ENCODE data around the gene SERINC5. TPM values are rescaled to one million over a fixed set of nuclear protein-coding genes. Genes with fewer than 3 reads are reported as not detected.
A peak's percentile ranks its signal among the peaks of the same experiment; 100 is the strongest.
"Not testable (repeated sequence)": the region's sequence is repeated elsewhere in the genome, so short reads cannot be mapped to it uniquely, and the experiment has no call there.

SERINC5 gene
- total RNA-seq, 2 donors from 2014 or later = 134 to 183 TPM

GRCh38 chr5:80156156-80156555, 99.7 kb downstream of the SERINC5 start:
- H3K9ac ChIP-seq (ENCODE audit: extremely low read depth, low read length, poor library complexity, severe bottlenecking) = no peak overlapping the region
- Mint-ChIP-seq H3K9me3 (no peaks in the 10 kb centered on the region), H3K4me1 (peaks cover 37% of the 10 kb centered on the region), H3K36me3 (ENCODE audit: low read depth) (peaks cover 78% of the 10 kb centered on the region), H3K4me3 (no peak overlapping the region), H3K27me3 (ENCODE audit: insufficient read depth) (no peaks in the 10 kb centered on the region), H3K27ac (no peak overlapping the region)
- DNase-seq = no peak
- H3K4me3 ChIP-seq (ENCODE audit: low read length) = no peak overlapping the region
- H3K4me1 ChIP-seq (ENCODE audit: control insufficient read depth, insufficient read depth, low read length) = peaks cover 3% of the 10 kb centered on the region
- peak overlapping the region; percentile 40 for H3K27ac ChIP-seq (ENCODE audit: low read depth, low read length)
- no peaks in the 10 kb centered on the region for H3K27me3 ChIP-seq (ENCODE audit: control insufficient read depth, insufficient read depth, low read length, poor library complexity, severe bottlenecking)
- TF ChIP-seq CTCF (conservative IDR thresholded peaks at IDR 0.05) = no peak
- peaks cover 96% of the 10 kb centered on the region for H3K36me3 ChIP-seq (ENCODE audit: control insufficient read depth, insufficient read depth, low read length)
- H3K9me3 ChIP-seq (ENCODE audit: control insufficient read depth, low read length) = no peaks in the 10 kb centered on the region
- WGBS, 2 experiments (ENCODE audit: insufficient coverage in 1 of 2, insufficient read length in 1 of 2) = 66 to 79% methylated on average over 3 to 5 of the region's 5 CpGs

- WGBS, 2 experiments (ENCODE audit: insufficient coverage in 1 of 2, insufficient read length in 1 of 2) = 98 to 100% methylated on average over 3 to 4 of the region's 4 CpGs
- Mint-ChIP-seq H3K27ac (peak overlapping the region; percentile 38), H3K27me3 (ENCODE audit: insufficient read depth) (no peaks in the 10 kb centered on the region), H3K4me1 (peaks cover 38% of the 10 kb centered on the region), H3K4me3 (no peak overlapping the region), H3K9me3 (no peaks in the 10 kb centered on the region), H3K36me3 (ENCODE audit: low read depth) (peaks cover 79% of the 10 kb centered on the region)
- Histone ChIP-seq H3K4me3 (ENCODE audit: low read length) (no peak overlapping the region), H3K9ac (ENCODE audit: extremely low read depth, low read length, poor library complexity, severe bottlenecking) (no peak overlapping the region), H3K27me3 (ENCODE audit: control insufficient read depth, insufficient read depth, low read length, poor library complexity, severe bottlenecking) (no peaks in the 10 kb centered on the region), H3K36me3 (ENCODE audit: control insufficient read depth, insufficient read depth, low read length) (peaks cover 96% of the 10 kb centered on the region), H3K9me3 (ENCODE audit: control insufficient read depth, low read length) (no peaks in the 10 kb centered on the region), H3K27ac (ENCODE audit: low read depth, low read length) (no peak overlapping the region), H3K4me1 (ENCODE audit: control insufficient read depth, insufficient read depth, low read length) (peaks cover 3% of the 10 kb centered on the region)
- TF ChIP-seq CTCF (conservative IDR thresholded peaks at IDR 0.05) = no peak
- DNase-seq = no peak
Observed at GRCh38 chr5:80154749-80155148, 101.1 kb downstream of the SERINC5 start.

- H3K27me3 ChIP-seq (ENCODE audit: control insufficient read depth, insufficient read depth, low read length, poor library complexity, severe bottlenecking); H3K27ac ChIP-seq (ENCODE audit: low read depth, low read length); H3K9me3 ChIP-seq (ENCODE audit: control insufficient read depth, low read length); H3K4me3 ChIP-seq (ENCODE audit: low read length); DNase-seq; H3K4me3 Mint-ChIP-seq; H3K9ac ChIP-seq (ENCODE audit: extremely low read depth, low read length, poor library complexity, severe bottlenecking); H3K9me3 Mint-ChIP-seq; H3K4me1 ChIP-seq (ENCODE audit: control insufficient read depth, insufficient read depth, low read length); H3K27me3 Mint-ChIP-seq (ENCODE audit: insufficient read depth): not testable (repeated sequence)
- Mint-ChIP-seq H3K27ac (peak overlapping the region; percentile 59), H3K4me1 (peaks cover 37% of the 10 kb centered on the region), H3K36me3 (ENCODE audit: low read depth) (peaks cover 77% of the 10 kb centered on the region)
- WGBS, 2 experiments (ENCODE audit: insufficient coverage in 1 of 2, insufficient read length in 1 of 2) = 59 to 90% methylated on average over 3 to 8 of the region's 8 CpGs
- peaks cover 96% of the 10 kb centered on the region for H3K36me3 ChIP-seq (ENCODE audit: control insufficient read depth, insufficient read depth, low read length)
Observed at GRCh38 chr5:80154289-80154688, 101.6 kb downstream of the SERINC5 start.

- 82 to 86% methylated on average over 8 of the region's 8 CpGs for WGBS, 2 experiments (ENCODE audit: insufficient coverage in 1 of 2, insufficient read length in 1 of 2)
Observed at GRCh38 chr5:80153586-80154126, 102.2 kb downstream of the SERINC5 start.

More at GRCh38 chr5:80153586-80154126, 102.2 kb downstream of the SERINC5 start:
- H3K9ac ChIP-seq (ENCODE audit: extremely low read depth, low read length, poor library complexity, severe bottlenecking) = no peak overlapping the region
- Mint-ChIP-seq H3K36me3 (ENCODE audit: low read depth) (peaks cover 75% of the 10 kb centered on the region), H3K27ac (peak overlapping the region; percentile 59), H3K27me3 (ENCODE audit: insufficient read depth) (no peaks in the 10 kb centered on the region), H3K9me3 (no peaks in the 10 kb centered on the region), H3K4me3 (no peak overlapping the region), H3K4me1 (peaks cover 35% of the 10 kb centered on the region)
- no peak overlapping the region for H3K4me3 ChIP-seq (ENCODE audit: low read length)
- H3K27me3 ChIP-seq (ENCODE audit: control insufficient read depth, insufficient read depth, low read length, poor library complexity, severe bottlenecking) = no peaks in the 10 kb centered on the region
- peak; percentile 39 for DNase-seq
- TF ChIP-seq CTCF (conservative IDR thresholded peaks at IDR 0.05) = no peak
- no peaks in the 10 kb centered on the region for H3K4me1 ChIP-seq (ENCODE audit: control insufficient read depth, insufficient read depth, low read length)
- peaks cover 95% of the 10 kb centered on the region for H3K36me3 ChIP-seq (ENCODE audit: control insufficient read depth, insufficient read depth, low read length)
- no peaks in the 10 kb centered on the region for H3K9me3 ChIP-seq (ENCODE audit: control insufficient read depth, low read length)
- H3K27ac ChIP-seq (ENCODE audit: low read depth, low read length) = no peak overlapping the region

Measured in endodermal cell (in vitro differentiated cells).